NCI-H446 treated with DMSO at 0.1 percent for 48 hours (cell line): ENCODE measurements around the gene GNG2.
"Not testable (repeated sequence)": the region's sequence is repeated elsewhere in the genome, so short reads cannot be mapped to it uniquely, and the experiment has no call there.

Source experiments
- DNase-seq: peaks from one replicate; lab custom pipeline; 2025; lab: John Stamatoyannopoulos, UW

Gene GNG2

GRCh38 chr14:51894250-51894649, 33.8 kb downstream of the GNG2 start:
- DNase-seq, result no peak

- DNase-seq, result no peak
Measured at GRCh38 chr14:51895375-51895774, 35.0 kb downstream of the GNG2 start.

- no peak for DNase-seq
Measured at GRCh38 chr14:51897791-51898355, 37.5 kb downstream of the GNG2 start.

GRCh38 chr14:51901475-51902024, 41.1 kb downstream of the GNG2 start:
- DNase-seq, result no peak

GRCh38 chr14:51905656-51906121, 45.3 kb downstream of the GNG2 start:
- DNase-seq, result not testable (repeated sequence)

- DNase-seq, result no peak
Measured at GRCh38 chr14:51908086-51908485, 47.7 kb downstream of the GNG2 start.

GRCh38 chr14:51912112-51912786, 51.8 kb downstream of the GNG2 start:
- no peak for DNase-seq

- no peak for DNase-seq
Measured at GRCh38 chr14:51914310-51914709, 53.9 kb downstream of the GNG2 start.

- no peak for DNase-seq
Measured at GRCh38 chr14:51917193-51917592, 56.8 kb downstream of the GNG2 start.

- DNase-seq, result no peak
Measured at GRCh38 chr14:51921026-51921425, 60.6 kb downstream of the GNG2 start.

- no peak for DNase-seq
Measured at GRCh38 chr14:51922624-51923023, 62.2 kb downstream of the GNG2 start.

- DNase-seq, result no peak
Measured at GRCh38 chr14:51924600-51924999, 64.2 kb downstream of the GNG2 start.

GRCh38 chr14:51925980-51926379, 65.6 kb downstream of the GNG2 start:
- no peak for DNase-seq

- no peak for DNase-seq
Measured at GRCh38 chr14:51926449-51926848, 66.0 kb downstream of the GNG2 start.

GRCh38 chr14:51928568-51928967, 68.2 kb downstream of the GNG2 start:
- DNase-seq, result no peak

- DNase-seq, result no peak
Measured at GRCh38 chr14:51929166-51929565, 68.8 kb downstream of the GNG2 start.

GRCh38 chr14:51929910-51930682, 69.7 kb downstream of the GNG2 start:
- DNase-seq, result no peak

GRCh38 chr14:51931308-51931707, 70.9 kb downstream of the GNG2 start:
- no peak for DNase-seq

- DNase-seq, result no peak
Measured at GRCh38 chr14:51933191-51933590, 72.8 kb downstream of the GNG2 start.

- no peak for DNase-seq
Measured at GRCh38 chr14:51938137-51938536, 77.7 kb downstream of the GNG2 start.

GRCh38 chr14:51938821-51939220, 78.4 kb downstream of the GNG2 start:
- DNase-seq, result no peak

- DNase-seq, result no peak
Measured at GRCh38 chr14:51939226-51939625, 78.8 kb downstream of the GNG2 start.

GRCh38 chr14:51939755-51940301, 79.4 kb downstream of the GNG2 start:
- no peak for DNase-seq
